Measurements from ENCODE around the gene TARDBP. TPM values are rescaled to one million over a fixed set of nuclear protein-coding genes. Genes with fewer than 3 reads are reported as not detected.

The TARDBP gene
- total and polyA plus RNA-seq, 2 experiments from 2014 or later = 102 to 213 TPM

- TF ChIP-seq, protein P1, sequence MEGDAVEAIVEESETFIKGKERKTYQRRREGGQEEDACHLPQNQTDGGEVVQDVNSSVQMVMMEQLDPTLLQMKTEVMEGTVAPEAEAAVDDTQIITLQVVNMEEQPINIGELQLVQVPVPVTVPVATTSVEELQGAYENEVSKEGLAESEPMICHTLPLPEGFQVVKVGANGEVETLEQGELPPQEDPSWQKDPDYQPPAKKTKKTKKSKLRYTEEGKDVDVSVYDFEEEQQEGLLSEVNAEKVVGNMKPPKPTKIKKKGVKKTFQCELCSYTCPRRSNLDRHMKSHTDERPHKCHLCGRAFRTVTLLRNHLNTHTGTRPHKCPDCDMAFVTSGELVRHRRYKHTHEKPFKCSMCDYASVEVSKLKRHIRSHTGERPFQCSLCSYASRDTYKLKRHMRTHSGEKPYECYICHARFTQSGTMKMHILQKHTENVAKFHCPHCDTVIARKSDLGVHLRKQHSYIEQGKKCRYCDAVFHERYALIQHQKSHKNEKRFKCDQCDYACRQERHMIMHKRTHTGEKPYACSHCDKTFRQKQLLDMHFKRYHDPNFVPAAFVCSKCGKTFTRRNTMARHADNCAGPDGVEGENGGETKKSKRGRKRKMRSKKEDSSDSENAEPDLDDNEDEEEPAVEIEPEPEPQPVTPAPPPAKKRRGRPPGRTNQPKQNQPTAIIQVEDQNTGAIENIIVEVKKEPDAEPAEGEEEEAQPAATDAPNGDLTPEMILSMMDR (IDR thresholded peaks at IDR 0.05; ENCODE audit: low read depth, low read length) = no peak
- peak overlapping the region; percentile 38 for H3K27ac ChIP-seq
- peaks cover 66% of the 10 kb centered on the region for H3K36me3 ChIP-seq
Observed at GRCh38 chr1:11025618-11026017, 13.2 kb downstream of the TARDBP start.

GRCh38 chr1:11026052-11026451 is 13.6 kb downstream of the TARDBP start:
- peak overlapping the region; percentile 38 for H3K27ac ChIP-seq
- no peak overlapping the region for H3K4me3 ChIP-seq
- TF ChIP-seq, protein P1 (IDR thresholded peaks at IDR 0.05; ENCODE audit: low read depth, low read length) = no peak
- H3K9me3 ChIP-seq (ENCODE audit: low read depth) = no peaks in the 10 kb centered on the region
- H3K36me3 ChIP-seq = peaks cover 62% of the 10 kb centered on the region
- no peaks in the 10 kb centered on the region for H3K4me1 ChIP-seq (ENCODE audit: low read depth)
- H3K27me3 ChIP-seq = no peaks in the 10 kb centered on the region
- DNase-seq (ENCODE audit: low read depth in 1 of 2, low spot score in 1 of 2) = no peak

More at GRCh38 chr1:11025618-11026017, 13.2 kb downstream of the TARDBP start:
- Histone ChIP-seq H3K9me3 (ENCODE audit: low read depth) (no peaks in the 10 kb centered on the region), H3K27me3 (no peaks in the 10 kb centered on the region), H3K4me3 (no peak overlapping the region), H3K4me1 (ENCODE audit: low read depth) (no peaks in the 10 kb centered on the region)
- no peak for DNase-seq (ENCODE audit: low read depth in 1 of 2, low spot score in 1 of 2)

- TF ChIP-seq, protein P1 (IDR thresholded peaks at IDR 0.05; ENCODE audit: low read depth, low read length) = no peak
- Histone ChIP-seq H3K36me3 (peaks cover 53% of the 10 kb centered on the region), H3K4me3 (no peak overlapping the region)
Observed at GRCh38 chr1:11026903-11027302, 14.4 kb downstream of the TARDBP start.

DNA sequence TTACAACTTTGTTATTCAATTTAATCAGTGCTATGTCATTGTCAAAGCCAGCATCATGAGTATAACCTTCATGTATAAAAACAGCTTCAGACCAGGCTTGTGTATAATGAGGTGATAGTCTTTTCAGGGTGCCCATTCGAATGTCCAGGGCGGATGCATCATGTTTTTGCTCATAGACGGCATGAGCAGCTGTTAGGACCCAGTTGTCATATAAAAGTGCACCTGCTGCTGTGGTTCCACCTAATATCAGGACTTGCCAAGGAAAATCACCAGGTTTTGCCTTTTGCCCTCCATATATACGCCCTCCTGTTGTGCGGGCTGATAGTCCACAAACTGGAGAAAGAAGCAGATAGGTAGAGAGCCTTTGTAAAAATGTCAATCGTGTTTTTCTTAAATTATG is 14.9 kb downstream of the TARDBP start:
- Histone ChIP-seq H3K4me1 (ENCODE audit: low read depth) (no peaks in the 10 kb centered on the region), H3K27ac (peak overlapping the region; percentile 10), H3K9me3 (ENCODE audit: low read depth) (no peaks in the 10 kb centered on the region), H3K4me3 (no peak overlapping the region), H3K36me3 (peaks cover 49% of the 10 kb centered on the region), H3K27me3 (no peaks in the 10 kb centered on the region)
- no peak for DNase-seq (ENCODE audit: low read depth in 1 of 2, low spot score in 1 of 2)
- TF ChIP-seq, protein P1 (IDR thresholded peaks at IDR 0.05; ENCODE audit: low read depth, low read length) = no peak

More at GRCh38 chr1:11026903-11027302, 14.4 kb downstream of the TARDBP start:
- no peaks in the 10 kb centered on the region for H3K27me3 ChIP-seq
- H3K4me1 ChIP-seq (ENCODE audit: low read depth) = no peaks in the 10 kb centered on the region
- no peaks in the 10 kb centered on the region for H3K9me3 ChIP-seq (ENCODE audit: low read depth)
- H3K27ac ChIP-seq = peak overlapping the region; percentile 30
- DNase-seq (ENCODE audit: low read depth in 1 of 2, low spot score in 1 of 2) = no peak

DNA sequence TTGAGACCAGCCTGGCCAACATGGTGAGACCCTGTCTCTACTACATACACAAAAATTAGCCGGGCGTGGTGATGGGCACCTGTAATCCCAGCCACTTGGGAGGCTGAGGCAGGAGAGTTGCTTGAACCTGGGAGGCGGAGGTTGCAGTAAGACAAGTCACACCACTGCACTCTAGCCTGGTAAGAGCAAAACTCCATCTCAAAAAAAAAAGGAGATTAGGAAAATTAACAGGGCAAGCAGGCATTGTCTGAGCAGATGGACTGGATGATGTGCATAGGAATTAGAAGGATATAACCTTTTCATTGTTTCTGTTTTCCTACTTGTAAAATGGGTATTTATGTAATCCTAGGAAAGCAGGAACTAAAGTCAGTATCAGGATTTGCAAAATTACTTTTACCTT is 15.6 kb downstream of the TARDBP start:
- Histone ChIP-seq H3K4me1 (ENCODE audit: low read depth) (no peaks in the 10 kb centered on the region), H3K36me3 (peaks cover 42% of the 10 kb centered on the region), H3K27me3 (no peaks in the 10 kb centered on the region), H3K27ac (no peak overlapping the region), H3K4me3 (no peak overlapping the region), H3K9me3 (ENCODE audit: low read depth) (no peaks in the 10 kb centered on the region)
- no peak for DNase-seq (ENCODE audit: low read depth in 1 of 2, low spot score in 1 of 2)
- TF ChIP-seq, protein P1 (IDR thresholded peaks at IDR 0.05; ENCODE audit: low read depth, low read length) = no peak

DNA sequence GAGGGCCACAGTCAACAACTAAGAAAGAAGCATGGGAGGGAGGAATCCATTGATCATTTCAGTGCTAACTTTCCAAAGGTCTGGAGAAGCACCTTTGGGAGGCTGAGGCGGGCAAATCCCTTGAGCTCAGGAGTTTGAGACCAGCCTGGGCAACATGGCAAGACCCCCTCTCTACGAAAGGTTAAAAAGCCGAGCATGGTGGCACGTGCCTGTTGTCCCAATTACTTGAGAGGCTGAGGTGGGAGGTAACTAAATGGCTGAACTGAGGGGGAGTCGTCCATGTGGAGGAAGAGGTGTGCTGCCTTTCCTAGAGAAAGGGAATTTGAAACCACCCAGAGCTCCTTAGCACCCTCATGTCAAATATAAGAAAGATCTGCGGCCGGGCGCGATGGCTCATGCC is 18.4 kb downstream of the TARDBP start:
- TF ChIP-seq, protein P1 (IDR thresholded peaks at IDR 0.05; ENCODE audit: low read depth, low read length) = no peak
- Histone ChIP-seq H3K36me3 (peaks cover 16% of the 10 kb centered on the region), H3K4me3 (no peak overlapping the region)

More for the DNA sequence above, 18.4 kb downstream of the TARDBP start:
- peak overlapping the region; percentile 40 for H3K27ac ChIP-seq
- H3K4me1 ChIP-seq (ENCODE audit: low read depth) = no peaks in the 10 kb centered on the region
- H3K27me3 ChIP-seq = no peaks in the 10 kb centered on the region
- DNase-seq (ENCODE audit: low read depth in 1 of 2, low spot score in 1 of 2) = no peak
- H3K9me3 ChIP-seq (ENCODE audit: low read depth) = no peaks in the 10 kb centered on the region

Data from cardiac muscle cell (in vitro differentiated cells and primary cell).